OCI-LY1 (cell line): ENCODE data around the gene ELL2.

Experiments
- EZH2 ChIP-seq: fragments of 200-600 bp; sonication (generic), shearing (Covaris generic); IDR thresholded peaks from 2 replicates; pipeline ENCODE4 v1.8.0; 2017; ENCODE audit warnings: borderline replicate concordance, mixed run types, mild to moderate bottlenecking, antibody characterized with exemption, low read length, moderate library complexity, mixed read lengths
- TF ChIP-seq, protein P1 (sequence below): fragments of 200-600 bp; sonication (generic), shearing (Covaris generic); IDR thresholded peaks from 2 replicates; pipeline ENCODE4 v1.5.1; 2017; ENCODE audit warnings: mild to moderate bottlenecking, antibody characterized with exemption, low read length, moderate library complexity, mixed read lengths

DNA sequence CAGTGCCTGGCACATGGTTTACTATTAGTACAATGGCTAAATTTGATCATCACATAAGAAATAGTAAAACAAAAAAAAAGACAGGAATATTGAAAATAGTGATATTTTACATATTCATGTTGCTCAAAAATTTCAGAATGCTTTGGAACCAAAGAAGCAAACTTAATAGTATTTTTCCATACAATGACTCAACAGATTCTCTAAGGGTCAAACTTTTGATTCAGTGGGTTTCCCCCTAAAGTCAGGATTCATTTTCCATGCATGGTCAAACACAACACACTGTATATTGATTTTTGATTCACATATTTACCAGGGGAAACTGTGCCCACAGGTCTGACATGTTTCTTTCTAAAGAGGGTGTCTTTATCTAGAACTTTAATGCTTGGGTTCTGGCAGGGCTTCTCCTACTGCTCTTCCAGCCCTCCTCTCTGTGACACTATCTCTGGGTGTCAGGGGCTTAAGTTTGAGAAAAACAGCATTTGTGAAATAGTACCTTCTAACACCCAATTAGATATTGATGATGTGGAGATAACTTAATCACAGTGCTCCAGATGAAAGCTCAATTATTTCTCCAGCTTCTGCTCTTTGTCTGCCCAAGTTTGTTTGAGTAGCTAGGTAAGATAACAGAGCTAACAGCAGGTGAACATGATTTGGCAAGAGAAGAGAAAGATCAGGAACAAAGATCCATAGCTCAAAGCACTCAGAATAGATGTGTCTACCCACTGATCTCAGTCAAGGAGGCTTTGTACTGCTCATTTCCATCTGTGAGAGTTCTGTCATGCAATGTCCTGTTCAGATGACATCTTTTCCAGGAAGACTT is 35.5 kb upstream of the ELL2 start:
- TF ChIP-seq, protein P1, sequence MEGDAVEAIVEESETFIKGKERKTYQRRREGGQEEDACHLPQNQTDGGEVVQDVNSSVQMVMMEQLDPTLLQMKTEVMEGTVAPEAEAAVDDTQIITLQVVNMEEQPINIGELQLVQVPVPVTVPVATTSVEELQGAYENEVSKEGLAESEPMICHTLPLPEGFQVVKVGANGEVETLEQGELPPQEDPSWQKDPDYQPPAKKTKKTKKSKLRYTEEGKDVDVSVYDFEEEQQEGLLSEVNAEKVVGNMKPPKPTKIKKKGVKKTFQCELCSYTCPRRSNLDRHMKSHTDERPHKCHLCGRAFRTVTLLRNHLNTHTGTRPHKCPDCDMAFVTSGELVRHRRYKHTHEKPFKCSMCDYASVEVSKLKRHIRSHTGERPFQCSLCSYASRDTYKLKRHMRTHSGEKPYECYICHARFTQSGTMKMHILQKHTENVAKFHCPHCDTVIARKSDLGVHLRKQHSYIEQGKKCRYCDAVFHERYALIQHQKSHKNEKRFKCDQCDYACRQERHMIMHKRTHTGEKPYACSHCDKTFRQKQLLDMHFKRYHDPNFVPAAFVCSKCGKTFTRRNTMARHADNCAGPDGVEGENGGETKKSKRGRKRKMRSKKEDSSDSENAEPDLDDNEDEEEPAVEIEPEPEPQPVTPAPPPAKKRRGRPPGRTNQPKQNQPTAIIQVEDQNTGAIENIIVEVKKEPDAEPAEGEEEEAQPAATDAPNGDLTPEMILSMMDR, result no peak
- no peak for TF ChIP-seq EZH2
